ENCODE measurements around the gene CLHC1. TPM values are rescaled to one million over a fixed set of nuclear protein-coding genes. Genes with fewer than 3 reads are reported as not detected.

CLHC1 gene
- total RNA-seq, 1 donor from 2014 or later = not detected

GRCh38 chr2:55138014-55138881 is 93.8 kb downstream of the CLHC1 start:
- intact Hi-C loops (cut with DNase I) = no loop called here
- H3K9me3 ChIP-seq = no peaks in the 10 kb centered on the region
- no peak overlapping the region for H3K27ac ChIP-seq
- H3K4me1 ChIP-seq = peaks cover 4% of the 10 kb centered on the region in 2 donors
- H3K36me3 ChIP-seq = no peaks in the 10 kb centered on the region
- no peaks in the 10 kb centered on the region for H3K27me3 ChIP-seq
- H3K4me3 ChIP-seq = no peak overlapping the region
- DNase-seq (ENCODE audit: low spot score in 2 of 2) = no peak
- TF ChIP-seq CTCF (IDR thresholded peaks at IDR 0.05) = no peak

GRCh38 chr2:55137024-55137958 is 94.8 kb downstream of the CLHC1 start:
- Histone ChIP-seq H3K4me1 (peaks cover 4% of the 10 kb centered on the region in 2 donors), H3K4me3 (no peak overlapping the region), H3K9me3 (no peaks in the 10 kb centered on the region), H3K36me3 (no peaks in the 10 kb centered on the region), H3K27me3 (no peaks in the 10 kb centered on the region), H3K27ac (no peak overlapping the region)
- intact Hi-C loops (cut with DNase I) = no loop called here
- DNase-seq (ENCODE audit: low spot score in 2 of 2) = no peak
- TF ChIP-seq CTCF (IDR thresholded peaks at IDR 0.05) = no peak

GRCh38 chr2:55136138-55136541 is 96.0 kb downstream of the CLHC1 start:
- intact Hi-C loops (cut with DNase I) = no loop called here
- H3K36me3 ChIP-seq = no peaks in the 10 kb centered on the region
- DNase-seq (ENCODE audit: low spot score in 2 of 2) = no peak
- no peak overlapping the region for H3K4me3 ChIP-seq
- no peak for TF ChIP-seq CTCF (IDR thresholded peaks at IDR 0.05)
- H3K27me3 ChIP-seq = no peaks in the 10 kb centered on the region
- no peaks in the 10 kb centered on the region for H3K9me3 ChIP-seq
- peaks cover 4% of the 10 kb centered on the region in 2 donors for H3K4me1 ChIP-seq
- H3K27ac ChIP-seq = no peak overlapping the region

GRCh38 chr2:55135491-55135890 is 96.6 kb downstream of the CLHC1 start:
- Histone ChIP-seq H3K4me3 (no peak overlapping the region), H3K27ac (no peak overlapping the region), H3K36me3 (no peaks in the 10 kb centered on the region), H3K27me3 (no peaks in the 10 kb centered on the region), H3K4me1 (peaks cover 4% of the 10 kb centered on the region in 2 donors), H3K9me3 (no peaks in the 10 kb centered on the region)
- TF ChIP-seq CTCF (IDR thresholded peaks at IDR 0.05) = no peak
- intact Hi-C loops (cut with DNase I) = loop anchor here (2.0 kb wide), 1 partner anchor 19 kb away; no protein-coding TSS in a partner anchor
- DNase-seq (ENCODE audit: low spot score in 2 of 2) = no peak

- Histone ChIP-seq H3K27me3 (no peaks in the 10 kb centered on the region), H3K9me3 (no peaks in the 10 kb centered on the region), H3K27ac (peak overlapping the region; percentile 48 to 79), H3K4me1 (peaks cover 4% of the 10 kb centered on the region in 2 donors), H3K4me3 (peak overlapping the region; percentile 46 to 66), H3K36me3 (no peaks in the 10 kb centered on the region)
- intact Hi-C loops (cut with DNase I) = loop anchor here (1.0 to 2.0 kb wide), 2 partner anchors 20 to 32 kb away; no protein-coding TSS in a partner anchor
- no peak for TF ChIP-seq CTCF (IDR thresholded peaks at IDR 0.05)
- DNase-seq (ENCODE audit: low spot score in 2 of 2) = no peak
Observed at GRCh38 chr2:55134316-55134706, 97.8 kb downstream of the CLHC1 start.

Data from ascending aorta (tissue), 2 donors.